ENCODE data around the gene SLC30A9.

SLC30A9 gene

DNA sequence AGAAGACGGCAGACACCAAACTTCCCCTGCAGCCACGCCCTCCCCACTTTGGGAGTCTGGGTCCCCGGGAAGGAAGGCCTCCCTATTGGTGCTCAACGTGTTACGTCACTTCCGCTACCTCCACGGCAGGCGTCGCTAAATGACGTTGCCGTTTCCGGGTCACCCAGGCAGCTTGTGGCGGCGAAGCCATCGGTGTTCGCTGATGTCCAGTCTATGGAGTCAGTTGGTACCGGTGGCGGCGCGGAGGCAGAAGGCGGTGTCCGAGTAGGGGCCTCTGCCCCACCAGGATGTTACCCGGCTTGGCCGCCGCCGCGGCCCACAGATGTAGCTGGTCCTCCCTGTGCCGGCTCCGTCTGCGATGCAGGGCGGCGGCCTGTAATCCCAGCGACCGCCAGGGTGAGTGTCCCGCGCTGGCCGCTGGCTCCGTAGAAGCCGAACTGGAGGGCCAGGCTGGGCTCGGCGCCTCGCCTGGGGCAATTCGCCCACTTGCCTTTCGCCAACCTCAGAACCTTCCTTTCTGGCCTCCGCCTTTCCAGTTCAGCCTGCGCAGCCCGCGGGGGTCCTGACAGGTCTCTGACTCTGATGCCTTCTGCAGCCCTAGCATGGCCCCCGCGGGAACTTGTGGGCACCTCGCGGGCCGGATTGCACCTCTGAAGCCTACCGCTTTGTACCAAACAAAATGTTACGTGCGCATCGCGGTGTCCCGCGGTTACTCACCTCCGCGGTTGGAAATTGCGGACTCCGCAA, at the start of gene SLC30A9:
TSS of gene SLC30A9 (plus strand) at position 166 of the 747 bp plus-strand sequence. CDS start at position 288, 122 bp downstream.
- peak; percentile 95 for DNase-seq (ENCODE audit: low spot score)

DNA sequence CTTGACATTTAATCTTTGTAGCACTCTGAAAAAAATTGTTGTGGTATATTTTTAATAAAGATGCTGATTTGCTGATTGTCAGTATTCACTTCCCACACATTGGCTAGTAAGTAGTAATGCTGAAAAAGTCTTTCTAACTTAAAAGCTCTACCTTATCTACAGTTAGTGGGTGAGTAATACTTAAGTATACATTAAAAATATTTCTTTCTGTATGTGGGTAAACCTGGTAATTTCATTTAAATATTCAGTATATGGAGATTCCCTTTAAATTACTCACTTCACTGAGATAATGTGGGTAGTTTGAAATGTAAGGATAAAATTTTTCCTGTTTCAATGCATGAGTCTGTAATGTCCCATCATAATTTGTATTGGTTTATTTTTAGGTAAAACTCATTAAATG, 49.5 kb upstream of the SLC30A9 start:
- DNase-seq (ENCODE audit: low spot score): no peak

DNA sequence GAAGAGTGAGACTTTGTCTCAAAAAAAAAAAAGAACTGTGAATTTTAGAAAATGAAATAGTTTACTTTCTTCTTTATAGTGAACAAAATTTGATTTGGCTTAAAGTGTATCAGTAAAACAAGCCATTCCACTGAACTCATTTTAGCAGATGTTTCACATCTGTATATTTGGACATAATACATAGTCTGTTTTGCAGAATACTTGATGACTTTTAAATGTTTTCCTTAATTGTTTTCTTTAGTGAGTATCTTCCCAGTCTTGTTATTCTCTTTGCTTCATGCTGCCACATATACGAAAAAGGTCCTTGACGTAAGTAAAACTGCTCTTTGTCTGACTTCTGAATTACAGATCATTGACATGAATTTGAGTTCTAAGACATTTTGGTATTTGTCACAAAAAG, 46.8 kb upstream of the SLC30A9 start:
- no peak for DNase-seq (ENCODE audit: low spot score)

DNA sequence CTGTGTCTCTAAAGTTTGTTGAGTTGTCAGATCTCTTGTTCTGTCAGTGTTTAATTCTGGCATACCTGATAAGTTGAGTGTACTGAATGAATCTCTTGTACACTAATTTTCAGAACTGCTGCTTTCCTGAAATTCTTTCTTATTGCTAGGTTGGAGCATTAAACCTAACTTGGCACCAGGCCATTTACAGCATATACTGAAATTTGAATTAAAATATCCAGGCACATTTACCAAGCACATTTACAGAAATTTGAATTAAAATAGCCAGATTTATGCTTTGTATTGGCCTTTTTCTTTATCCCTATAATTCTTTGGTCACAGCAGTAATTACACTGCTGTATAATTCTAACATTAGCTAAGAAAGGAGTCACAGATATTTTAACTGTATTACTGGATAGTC, 46.2 kb upstream of the SLC30A9 start:
- DNase-seq (ENCODE audit: low spot score): no peak

DNA sequence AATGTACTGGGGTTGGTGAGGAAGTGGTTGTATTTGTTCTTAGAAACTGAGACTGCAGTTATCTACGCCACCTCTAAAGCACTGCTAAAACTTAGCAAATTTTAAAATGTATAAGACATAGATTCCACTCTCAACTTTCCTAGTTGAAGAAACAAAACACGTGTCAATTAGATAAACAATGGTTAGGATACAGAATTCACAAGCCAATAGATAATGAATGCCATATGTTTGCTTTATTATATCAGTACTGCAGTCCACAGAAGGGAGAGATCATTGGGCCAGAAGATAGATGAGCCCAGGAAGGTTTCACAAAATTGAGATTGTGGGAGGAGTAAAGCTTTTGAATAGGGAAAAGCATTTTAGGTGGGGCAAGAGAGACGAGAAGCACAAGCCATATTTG, 40.8 kb upstream of the SLC30A9 start:
- DNase-seq (ENCODE audit: low spot score): no peak

DNA sequence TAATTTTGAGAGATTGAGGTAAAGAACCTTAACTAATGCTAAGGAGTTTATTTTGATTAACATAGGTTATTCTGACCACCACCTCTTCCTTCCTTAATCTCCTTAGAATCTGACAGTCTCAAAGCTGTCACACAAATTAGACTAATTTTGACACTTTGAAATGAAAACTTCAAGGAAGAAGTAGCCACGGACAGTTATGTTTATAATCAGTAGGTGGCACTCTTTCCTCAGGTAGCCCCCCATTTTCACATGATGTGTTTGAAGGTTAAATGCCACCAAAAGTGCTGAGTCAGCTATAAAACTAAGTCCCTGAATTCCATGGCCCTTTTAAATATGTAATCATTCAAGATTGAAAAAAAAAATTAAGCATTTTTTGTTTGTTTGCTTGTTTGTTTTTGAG, 32.7 kb upstream of the SLC30A9 start:
- DNase-seq (ENCODE audit: low spot score): peak; percentile 27

DNA sequence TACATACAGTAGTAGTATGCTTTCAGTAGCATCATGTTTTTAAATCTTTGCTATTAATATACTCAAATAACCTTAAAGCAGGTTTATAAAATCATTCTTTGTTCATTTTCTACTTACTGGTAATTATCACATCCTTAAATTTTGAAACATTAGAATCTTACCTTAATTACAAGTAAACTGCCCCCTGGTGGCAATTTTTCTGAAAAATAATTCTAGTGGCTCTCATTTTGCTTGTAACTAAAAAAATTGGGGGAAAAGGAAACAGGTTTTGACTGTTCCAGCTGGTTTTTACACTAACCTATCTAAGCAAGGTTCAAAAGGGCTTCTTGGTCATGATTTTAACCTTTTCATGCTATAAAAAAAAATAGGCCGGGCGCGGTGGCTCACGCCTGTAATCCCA, 27.2 kb upstream of the SLC30A9 start:
- peak; percentile 29 for DNase-seq (ENCODE audit: low spot score)

DNA sequence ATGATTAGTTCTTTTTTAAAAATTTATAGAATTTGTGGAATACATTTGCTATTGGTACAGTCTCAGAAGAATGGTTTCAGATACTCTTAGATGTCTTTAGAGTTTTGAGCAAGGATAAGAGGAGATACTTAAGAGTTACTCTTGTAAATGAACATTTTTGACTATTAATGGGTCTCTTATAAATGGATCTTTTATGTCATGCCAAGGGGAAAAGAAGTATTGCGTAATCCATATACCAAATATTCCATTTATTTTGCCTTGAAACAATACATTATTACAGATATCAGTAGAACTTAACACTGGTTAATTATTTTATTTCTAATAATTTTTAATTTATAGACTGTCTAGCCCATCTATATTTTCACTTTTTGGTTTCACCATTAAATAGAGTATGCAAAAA, 25.9 kb upstream of the SLC30A9 start:
- no peak for DNase-seq (ENCODE audit: low spot score)

DNA sequence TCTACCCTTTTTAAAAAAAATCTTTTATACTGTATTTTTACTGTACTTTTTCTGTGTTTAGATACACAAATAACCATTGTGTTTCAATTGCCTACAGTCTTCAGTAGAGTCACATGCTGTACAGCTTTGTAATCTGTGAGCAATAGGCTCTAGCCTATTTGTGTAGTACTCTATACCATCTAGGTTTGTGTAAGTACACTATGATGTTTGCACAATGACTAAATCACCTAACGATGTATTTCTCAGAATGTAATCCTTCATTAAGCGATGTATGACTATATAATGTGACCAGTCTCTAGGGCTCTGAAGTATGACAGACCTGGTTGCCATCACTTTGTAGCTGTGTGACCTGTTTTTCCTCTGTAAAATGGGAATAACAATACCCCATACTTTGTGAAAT, 22.9 kb upstream of the SLC30A9 start:
- no peak for DNase-seq (ENCODE audit: low spot score)

DNA sequence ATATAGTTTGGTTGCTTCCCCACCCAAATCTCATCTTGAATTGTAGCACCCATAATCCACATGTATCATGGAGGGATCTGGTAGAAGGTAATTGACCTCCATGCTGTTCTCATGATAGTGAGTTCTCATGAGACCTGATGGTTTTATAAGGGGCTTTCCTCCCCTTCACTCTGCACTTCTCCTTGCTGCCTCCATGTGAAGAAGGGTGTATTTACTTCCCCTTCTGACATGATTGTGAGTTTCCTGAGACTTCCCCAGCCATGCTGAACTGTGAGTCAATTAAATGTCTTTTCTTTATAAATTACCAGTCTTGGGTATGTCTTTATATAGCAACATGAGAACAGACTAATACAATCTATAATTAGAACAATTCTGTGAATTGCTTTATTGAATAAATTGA, 20.7 kb upstream of the SLC30A9 start:
- DNase-seq (ENCODE audit: low spot score): no peak

DNA sequence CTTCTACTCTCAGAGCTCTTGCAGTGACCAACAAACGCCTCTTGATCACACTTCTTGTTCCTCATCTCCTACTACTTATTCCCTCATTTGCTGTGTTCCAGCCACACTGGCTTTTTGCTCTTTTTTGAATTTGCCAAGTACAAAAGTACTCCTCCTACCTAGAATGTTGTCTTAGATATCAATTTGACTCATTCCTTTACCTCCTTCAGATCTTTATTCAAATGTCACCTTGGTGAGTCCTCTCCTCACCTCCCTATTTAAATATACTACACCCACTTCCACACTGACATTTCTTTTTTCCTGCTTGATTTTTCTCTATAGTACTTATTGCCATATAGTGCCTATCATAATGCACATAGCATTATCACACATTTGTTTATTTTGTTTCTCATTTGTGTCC, 15.0 kb upstream of the SLC30A9 start:
- no peak for DNase-seq (ENCODE audit: low spot score)

DNA sequence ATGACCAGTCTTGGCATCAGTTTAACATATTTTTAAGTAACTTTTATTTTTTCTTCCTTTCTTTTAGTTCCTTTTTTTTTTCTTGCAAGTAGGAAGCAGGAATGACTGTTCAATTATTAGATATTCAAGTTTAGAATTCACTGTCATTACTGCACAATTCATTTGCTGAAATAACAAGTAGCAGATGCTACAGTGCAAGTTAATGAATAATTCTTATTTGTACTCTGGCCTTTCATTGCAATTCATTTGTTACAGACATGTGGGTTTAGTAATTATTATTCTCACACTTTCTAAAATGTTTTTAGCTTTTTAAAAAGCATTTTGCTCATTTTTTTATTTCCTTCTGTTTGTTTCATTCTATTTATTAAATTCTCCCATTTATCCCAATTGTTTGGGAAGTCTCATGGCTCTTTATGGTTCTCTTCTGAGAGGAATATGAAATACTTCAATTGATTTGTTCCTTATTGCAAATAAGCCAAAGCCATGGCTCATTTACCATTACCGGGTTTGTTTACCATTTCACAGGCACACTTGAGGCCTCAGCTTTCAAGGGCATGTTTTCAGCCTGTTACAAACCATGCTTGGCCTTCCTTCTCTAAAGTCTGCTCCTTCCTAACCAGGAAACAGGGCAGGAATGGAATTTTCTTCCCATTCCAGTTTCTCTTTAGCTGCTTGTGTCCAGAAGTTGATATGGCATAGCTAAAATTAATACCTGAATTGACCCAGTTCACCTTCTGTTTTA, 13.4 kb upstream of the SLC30A9 start:
- no peak for DNase-seq (ENCODE audit: low spot score)

DNA sequence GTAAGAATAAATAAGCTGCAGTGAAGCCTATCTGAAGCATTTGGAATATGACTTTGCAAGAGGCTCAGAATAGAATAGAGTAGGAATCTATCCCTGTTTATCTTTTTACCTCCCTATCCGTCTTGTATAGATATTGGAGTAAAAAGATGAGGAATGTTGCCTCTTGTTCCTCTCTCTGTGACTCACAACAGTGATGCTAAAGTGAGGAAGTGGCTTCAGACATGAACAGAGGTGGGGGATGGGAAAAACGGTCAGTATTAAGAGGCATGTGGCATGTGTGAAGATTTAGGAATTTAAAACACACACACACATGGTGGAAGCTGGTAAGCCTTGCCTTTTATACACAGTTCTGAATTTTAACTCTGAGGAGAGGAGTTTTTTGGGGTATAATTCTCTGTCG, 12.6 kb upstream of the SLC30A9 start:
- DNase-seq (ENCODE audit: low spot score): no peak

DNA sequence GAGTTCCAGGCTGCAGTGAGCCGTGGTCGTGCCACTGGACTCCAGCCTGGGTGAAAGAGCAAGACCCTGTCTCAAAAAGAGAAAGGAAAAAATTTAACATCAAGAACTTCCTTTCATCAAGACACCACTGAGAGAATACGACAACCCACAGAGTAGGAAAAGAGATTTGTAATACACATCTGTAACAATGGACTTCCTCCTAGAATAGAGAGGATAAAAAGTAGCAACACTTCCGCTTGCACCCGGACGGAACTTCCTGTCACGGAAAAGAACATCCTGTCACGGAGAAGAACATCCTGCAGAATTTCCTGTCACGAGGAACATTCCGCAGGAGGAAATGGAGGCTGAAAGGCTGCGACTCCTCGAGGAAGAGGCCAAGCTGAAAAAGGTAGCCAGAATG, 8.9 kb upstream of the SLC30A9 start, which contains the start of gene DCAF4L1:
TSS of gene DCAF4L1 (plus strand) at position 301 of the 400 bp plus-strand sequence. CDS start at position 338, 37 bp downstream.
- no peak for DNase-seq (ENCODE audit: low spot score)

DNA sequence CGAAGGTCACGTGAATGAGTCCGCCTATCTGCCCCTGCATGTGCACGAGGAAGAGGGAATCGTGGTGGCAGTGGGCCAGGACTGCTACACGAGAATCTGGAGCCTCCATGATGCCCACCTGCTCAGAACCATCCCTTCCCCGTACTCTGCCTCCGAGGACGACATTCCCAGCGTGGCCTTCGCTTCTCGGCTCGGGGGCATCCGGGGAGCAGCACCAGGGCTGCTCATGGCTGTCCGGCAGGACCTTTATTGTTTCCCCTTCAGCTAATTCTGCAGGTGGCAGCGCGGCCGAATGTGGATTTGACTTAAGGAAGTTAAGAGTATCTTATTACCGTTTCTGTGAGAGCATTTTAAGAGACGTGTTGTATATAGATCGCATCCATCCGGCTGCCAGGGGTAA, 7.6 kb upstream of the SLC30A9 start:
- no peak for DNase-seq (ENCODE audit: low spot score)

DNA sequence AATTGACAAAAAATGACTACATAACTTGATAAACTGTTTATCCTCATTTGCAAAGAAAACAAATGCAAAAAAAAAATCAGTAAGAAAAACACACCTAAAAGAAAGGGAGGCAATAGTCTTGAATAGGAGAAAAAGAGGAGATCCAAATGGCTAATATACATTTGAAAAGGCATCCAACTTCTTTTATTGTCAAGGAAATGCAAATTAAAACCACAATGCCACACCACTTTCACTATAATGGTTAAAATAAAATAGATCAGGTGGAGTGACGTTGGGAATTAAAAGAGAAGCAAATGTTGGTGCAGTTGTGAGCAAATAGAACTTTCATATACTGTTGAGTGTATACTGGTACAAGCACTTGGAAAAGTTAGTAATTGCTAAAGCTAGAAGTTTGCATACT, 5.2 kb upstream of the SLC30A9 start:
- no peak for DNase-seq (ENCODE audit: low spot score)

DNA sequence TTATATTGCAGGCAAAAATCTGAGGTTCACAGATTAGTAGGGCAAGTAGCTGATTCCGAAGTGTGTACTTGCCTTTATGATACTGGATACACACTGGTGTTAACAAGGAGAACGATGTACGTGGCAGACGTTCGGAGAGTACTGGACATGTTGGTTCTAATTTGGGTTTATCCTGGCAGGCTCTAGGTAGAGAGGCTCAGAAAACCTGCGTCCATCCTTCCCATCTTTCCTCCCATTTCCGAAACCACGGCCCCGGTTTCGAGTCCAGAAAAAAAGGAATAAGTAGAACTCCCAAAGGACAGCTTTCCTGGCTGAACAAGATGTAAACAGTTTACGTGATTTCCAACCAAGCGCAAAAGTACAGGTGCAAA, 351 bp upstream of the SLC30A9 start:
- DNase-seq (ENCODE audit: low spot score): no peak

DNA sequence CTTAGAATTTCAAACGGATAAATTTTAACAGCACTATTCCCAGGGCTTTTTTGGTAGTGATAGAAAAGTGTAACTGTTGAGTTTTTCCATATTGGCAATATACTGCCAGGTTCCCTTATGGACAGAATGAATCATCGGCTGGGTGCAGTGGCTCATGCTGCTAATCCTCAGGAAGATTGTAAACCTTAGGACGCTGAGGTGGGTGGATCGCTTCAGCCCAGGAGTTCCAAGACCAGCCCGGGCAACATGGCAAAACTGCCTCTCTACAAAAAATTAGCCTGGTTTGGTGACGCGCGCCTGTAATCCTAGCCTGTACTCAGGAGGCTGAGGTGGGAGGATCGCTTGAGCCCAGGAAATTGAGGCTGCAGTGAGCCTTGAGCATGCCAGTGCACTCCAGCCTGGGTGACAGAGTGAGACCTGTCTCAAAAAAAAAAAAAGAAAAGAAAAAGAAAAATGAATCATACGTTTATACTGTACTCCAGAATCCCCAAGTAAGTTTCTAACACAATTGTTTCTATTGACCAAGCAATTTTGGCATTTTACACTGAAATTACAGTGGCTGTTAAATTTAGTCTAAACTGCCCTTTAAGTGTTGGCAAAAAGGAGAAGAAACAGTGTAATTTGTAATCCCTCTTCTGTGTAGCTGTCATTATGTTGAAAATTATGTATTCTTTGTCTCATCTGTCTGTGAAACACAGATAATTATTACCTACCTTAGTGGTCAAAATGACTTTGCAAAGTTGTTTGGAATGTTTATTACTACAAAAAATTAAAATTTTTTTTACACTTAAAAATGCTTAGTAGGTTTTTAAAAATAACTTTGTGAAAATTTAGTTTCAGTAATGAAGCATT, 1.8 kb downstream of the SLC30A9 start:
- DNase-seq (ENCODE audit: low spot score): no peak

DNA sequence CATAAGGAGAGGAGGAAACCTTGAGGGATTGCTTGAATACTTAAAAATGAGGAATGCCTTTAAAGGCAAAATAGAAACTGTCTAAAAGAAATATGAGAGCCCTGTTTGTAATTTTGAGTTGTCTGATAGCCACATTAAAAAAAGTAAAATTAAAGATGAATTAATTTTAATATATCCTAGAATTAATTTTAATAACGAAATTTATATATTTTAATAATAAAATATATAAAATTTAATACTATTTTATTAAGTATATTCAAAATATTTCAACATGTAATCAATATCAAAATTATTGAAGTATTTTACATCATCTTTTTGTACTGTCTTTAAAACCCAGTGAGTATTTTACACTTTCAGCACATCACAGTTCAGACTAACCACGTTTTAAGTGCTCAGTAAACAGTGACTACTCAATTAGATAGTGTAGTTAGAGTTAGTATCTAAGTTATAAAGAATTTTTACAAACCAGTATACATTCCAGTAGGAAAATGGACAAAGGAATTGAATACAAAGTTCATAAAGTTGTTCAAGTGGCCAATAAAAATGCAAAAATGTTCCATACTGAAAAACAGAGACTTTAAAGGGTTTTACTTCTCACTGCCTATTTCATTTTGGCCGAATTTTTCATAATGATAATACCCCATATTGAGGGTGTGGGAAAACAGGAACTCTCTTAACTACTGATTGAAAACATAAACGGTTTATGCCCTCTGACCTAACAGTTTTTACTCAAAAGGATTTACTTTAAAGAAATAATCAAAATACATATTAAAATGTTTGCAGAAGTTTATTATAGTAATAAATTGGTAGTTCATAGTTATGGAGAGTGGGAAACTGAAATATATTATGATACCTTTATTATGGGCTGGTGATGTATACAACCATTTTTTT, 2.9 kb downstream of the SLC30A9 start:
- no peak for DNase-seq (ENCODE audit: low spot score)

DNA sequence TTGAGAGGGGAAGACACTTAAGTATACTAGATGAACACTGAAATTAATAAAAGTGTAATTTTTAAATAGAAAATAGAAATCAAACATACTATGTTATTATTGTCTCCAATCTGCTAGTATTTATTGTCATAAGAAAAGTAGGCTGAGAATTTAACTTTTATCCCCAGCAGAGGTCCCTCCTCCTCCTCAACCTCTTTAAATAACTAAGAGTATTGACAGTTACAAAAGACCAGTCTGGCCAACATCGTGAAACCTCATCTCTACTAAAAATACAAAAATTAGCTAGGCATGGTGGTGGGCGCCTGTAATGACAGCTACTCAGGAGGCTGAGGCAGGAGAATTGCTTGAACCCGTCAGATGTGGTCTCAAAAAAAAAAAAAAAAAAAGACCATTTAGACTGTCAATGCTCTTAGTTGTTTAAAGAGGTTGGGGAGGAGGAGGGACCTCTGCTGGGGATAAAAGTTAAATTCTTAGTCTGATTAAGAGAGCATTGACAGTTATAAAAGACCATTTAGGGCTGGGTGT, 4.2 kb downstream of the SLC30A9 start:
- no peak for DNase-seq (ENCODE audit: low spot score)

DNA sequence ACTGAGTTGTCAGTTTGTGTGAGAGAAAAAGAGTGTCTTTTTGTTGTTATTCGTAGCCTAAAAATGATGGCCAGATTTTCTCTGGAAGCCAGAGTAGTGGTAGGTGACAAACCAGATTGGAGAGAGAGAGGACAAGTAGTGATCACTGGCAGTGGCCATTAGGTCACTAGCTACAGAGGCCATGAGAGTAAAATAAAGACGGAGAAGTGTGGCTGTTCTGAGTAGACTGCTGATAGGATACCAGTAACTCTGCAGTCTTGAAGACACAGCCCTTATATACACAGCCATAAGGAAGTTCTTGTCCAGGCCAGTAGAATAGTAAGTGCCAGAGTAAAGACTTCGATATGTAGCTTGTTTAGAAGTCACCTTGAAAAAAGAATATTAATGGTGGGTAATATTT, 7.7 kb downstream of the SLC30A9 start:
- no peak for DNase-seq (ENCODE audit: low spot score)
